Measurements from ENCODE around the gene TMIE.

TMIE gene, protein sequence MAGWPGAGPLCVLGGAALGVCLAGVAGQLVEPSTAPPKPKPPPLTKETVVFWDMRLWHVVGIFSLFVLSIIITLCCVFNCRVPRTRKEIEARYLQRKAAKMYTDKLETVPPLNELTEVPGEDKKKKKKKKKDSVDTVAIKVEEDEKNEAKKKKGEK

GRCh38 chr3:46701181-46701939 lies at the start of gene TMIE:
Gene TMIE, plus strand, starts transcription at chr3:46701392. Its CDS starts 96 bp downstream, at chr3:46701488.
- DNase-seq, result no peak

DNA sequence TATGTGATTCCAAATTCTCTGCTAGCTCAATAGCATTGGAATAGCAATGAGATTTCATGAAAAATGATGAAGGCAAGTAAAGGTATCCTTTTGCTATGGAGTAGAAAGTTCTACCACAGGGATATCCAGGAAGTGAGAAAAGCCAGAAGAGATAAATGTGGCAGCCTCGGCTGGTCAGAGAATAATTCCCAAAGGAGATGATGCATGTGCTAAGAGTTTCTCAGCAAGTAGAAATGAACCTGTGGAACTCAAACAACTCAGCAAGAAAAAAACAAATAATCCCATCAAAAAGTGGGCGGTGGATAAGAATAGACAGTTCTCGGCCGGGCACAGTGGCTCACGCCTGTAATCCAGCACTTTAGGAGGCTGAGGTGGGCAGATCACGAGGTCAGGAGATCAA lies 45.9 kb upstream of the TMIE start:
- no peak for DNase-seq

GRCh38 chr3:46656778-46657556 lies 44.2 kb upstream of the TMIE start:
- no peak for DNase-seq

- no peak for DNase-seq
Measured at GRCh38 chr3:46659285-46659684, 41.9 kb upstream of the TMIE start.

- DNase-seq, result no peak
Measured at GRCh38 chr3:46660003-46660402, 41.2 kb upstream of the TMIE start.

DNA sequence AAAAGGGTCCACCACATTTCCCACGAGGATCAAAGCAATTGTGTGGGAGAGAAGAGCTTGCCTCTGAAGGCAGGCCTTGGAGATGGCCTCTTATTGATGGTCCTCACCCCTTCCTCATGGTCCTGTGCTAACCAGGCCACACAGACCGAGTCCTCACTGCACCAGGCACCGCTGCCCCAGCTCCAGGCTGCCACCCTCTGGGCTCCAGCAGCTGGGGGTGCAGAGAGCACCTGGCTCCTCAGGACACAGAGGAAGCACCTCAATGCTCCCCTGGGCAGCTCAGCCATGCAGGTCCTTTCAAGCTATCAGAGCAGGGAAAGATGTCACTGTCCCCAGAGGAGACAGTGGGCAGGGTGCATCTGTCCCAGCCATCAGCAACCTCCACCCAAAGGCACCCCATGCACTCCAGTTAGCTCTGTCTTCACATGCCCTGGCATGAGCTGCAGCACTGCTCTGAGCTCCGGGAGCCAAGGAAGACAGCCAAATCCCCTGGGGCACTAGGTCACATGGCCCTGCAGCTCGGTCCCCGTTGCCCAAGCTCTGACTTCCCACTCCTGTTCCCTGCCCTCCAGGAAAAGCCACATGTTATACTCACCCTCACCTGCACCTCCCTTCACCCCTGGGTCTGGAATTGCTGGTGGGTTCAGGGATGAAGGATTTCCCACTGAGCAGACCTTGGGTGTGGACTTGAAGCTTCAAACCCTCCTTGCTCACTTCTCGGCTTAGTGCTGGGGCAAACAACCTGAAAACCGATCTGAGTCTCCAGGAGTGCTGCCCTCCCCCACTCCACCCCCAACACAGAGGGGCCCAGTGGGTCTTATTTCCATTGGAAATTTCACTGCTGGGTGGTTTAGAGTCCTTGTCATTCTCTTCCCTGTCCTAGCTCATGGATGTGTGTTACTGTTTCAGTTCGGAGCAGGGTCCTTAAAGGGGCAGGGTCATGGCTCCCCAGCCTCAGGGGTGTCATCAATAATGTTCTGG lies 40.4 kb upstream of the TMIE start:
- DNase-seq, result no peak

GRCh38 chr3:46661776-46662766 lies 39.1 kb upstream of the TMIE start:
- no peak for DNase-seq

- no peak for DNase-seq
Measured at GRCh38 chr3:46662771-46663551, 38.2 kb upstream of the TMIE start.

- DNase-seq, result no peak
Measured at GRCh38 chr3:46663591-46664135, 37.5 kb upstream of the TMIE start.

- DNase-seq, result no peak
Measured at GRCh38 chr3:46664188-46664970, 36.8 kb upstream of the TMIE start.

- DNase-seq, result no peak
Measured at GRCh38 chr3:46664971-46665762, 36.0 kb upstream of the TMIE start.

- DNase-seq, result no peak
Measured at GRCh38 chr3:46665763-46666452, 35.3 kb upstream of the TMIE start.

- no peak for DNase-seq
Measured at GRCh38 chr3:46666453-46666845, 34.7 kb upstream of the TMIE start.

- no peak for DNase-seq
Measured at GRCh38 chr3:46667061-46667621, 34.1 kb upstream of the TMIE start.

DNA sequence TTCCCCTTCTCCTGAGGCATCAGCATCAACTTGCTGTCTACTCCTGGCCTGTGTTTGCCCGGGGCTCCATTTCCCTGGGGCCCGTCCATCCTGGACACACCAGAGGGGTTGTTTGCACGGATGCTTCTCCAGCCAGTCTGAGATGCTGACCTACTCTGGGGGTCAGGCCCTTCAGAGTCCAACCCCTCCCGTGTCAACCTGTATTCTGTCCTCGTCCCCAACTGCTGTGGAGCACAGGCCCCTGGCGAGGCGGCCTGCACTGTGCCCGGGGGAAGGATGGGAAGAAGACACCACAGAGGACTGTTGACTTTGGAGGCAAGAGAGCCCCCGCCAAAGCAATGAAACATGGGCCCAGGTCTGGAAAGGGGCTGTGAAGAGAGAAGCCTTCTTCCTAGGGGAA lies 33.5 kb upstream of the TMIE start:
- no peak for DNase-seq

DNA sequence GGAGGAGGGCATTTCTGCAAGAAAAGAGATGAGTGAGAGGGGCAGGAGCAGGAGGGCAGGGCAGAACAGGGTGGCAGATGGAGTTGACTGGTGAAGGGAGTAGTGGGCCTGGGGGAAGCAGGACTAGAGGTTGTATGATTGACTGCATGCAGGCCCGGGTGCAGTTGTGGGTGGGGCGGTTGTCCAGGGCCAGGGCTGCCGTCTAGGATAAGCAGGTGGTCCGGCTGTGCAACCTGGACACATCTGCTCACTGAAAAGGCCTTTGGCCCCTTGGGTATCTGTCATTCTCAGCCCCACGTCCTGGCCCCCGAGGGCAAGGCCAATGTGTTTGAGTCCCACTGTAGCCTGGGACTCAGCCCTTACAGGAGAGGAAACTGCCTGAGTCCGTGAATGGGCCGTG lies 33.1 kb upstream of the TMIE start:
- DNase-seq, result no peak

GRCh38 chr3:46668591-46668990 lies 32.6 kb upstream of the TMIE start:
- DNase-seq, result no peak
